Measurements from ENCODE around the gene SH3GL1. TPM values are rescaled to one million over a fixed set of nuclear protein-coding genes. Genes with fewer than 3 reads are reported as not detected.

The SH3GL1 gene
- total and polyA plus RNA-seq, 8 donors, result 25.9 to 34.2 (median 27.6) TPM

GRCh38 chr19:4391701-4392483 is 8.5 kb downstream of the SH3GL1 start:
- peak in 3 of 4 donors; percentile 6 to 16 (median 16) for ATAC-seq
- Histone ChIP-seq H3K27me3 (no peaks in the 10 kb centered on the region), H3K4me3 (no peak overlapping the region), H3K9me3 (no peaks in the 10 kb centered on the region), H3K4me1 (peaks cover 4 to 37% (median 36%) of the 10 kb centered on the region in 3 donors), H3K27ac (peak overlapping the region in 3 of 4 donors; percentile 30 to 38 (median 38)), H3K36me3 (peaks cover 0 to 11% (median 0%) of the 10 kb centered on the region in 3 donors)
- DNase-seq, result no peak
- FAIRE-seq, result no peak
- TF ChIP-seq, protein P1, sequence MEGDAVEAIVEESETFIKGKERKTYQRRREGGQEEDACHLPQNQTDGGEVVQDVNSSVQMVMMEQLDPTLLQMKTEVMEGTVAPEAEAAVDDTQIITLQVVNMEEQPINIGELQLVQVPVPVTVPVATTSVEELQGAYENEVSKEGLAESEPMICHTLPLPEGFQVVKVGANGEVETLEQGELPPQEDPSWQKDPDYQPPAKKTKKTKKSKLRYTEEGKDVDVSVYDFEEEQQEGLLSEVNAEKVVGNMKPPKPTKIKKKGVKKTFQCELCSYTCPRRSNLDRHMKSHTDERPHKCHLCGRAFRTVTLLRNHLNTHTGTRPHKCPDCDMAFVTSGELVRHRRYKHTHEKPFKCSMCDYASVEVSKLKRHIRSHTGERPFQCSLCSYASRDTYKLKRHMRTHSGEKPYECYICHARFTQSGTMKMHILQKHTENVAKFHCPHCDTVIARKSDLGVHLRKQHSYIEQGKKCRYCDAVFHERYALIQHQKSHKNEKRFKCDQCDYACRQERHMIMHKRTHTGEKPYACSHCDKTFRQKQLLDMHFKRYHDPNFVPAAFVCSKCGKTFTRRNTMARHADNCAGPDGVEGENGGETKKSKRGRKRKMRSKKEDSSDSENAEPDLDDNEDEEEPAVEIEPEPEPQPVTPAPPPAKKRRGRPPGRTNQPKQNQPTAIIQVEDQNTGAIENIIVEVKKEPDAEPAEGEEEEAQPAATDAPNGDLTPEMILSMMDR (IDR thresholded peaks at IDR 0.05), result no peak
- intact Hi-C loops (cut with DNase I), result no loop called here
- WGBS, 2 donors, result 48 to 50% methylated on average over 20 of the region's 20 CpGs

- Histone ChIP-seq H3K27me3 (no peaks in the 10 kb centered on the region), H3K9me3 (no peaks in the 10 kb centered on the region), H3K27ac (peak overlapping the region; percentile 7 to 38 (median 34)), H3K36me3 (peaks cover 0 to 11% (median 0%) of the 10 kb centered on the region in 3 donors), H3K4me3 (no peak overlapping the region), H3K4me1 (peaks cover 4 to 37% (median 36%) of the 10 kb centered on the region in 3 donors)
- no peak for DNase-seq
- no peak for FAIRE-seq
- WGBS, 2 donors, result 51 to 54% methylated on average over 9 of the region's 9 CpGs
- intact Hi-C loops (cut with DNase I), result no loop called here
- TF ChIP-seq, protein P1 (IDR thresholded peaks at IDR 0.05), result no peak
- ATAC-seq, result no peak
Measured at GRCh38 chr19:4391306-4391693, 9.0 kb downstream of the SH3GL1 start.

GRCh38 chr19:4390567-4391305 is 9.6 kb downstream of the SH3GL1 start:
- TF ChIP-seq, protein P1 (IDR thresholded peaks at IDR 0.05), result no peak
- Histone ChIP-seq H3K4me3 (no peak overlapping the region), H3K27me3 (no peaks in the 10 kb centered on the region), H3K9me3 (no peaks in the 10 kb centered on the region), H3K27ac (peak overlapping the region; percentile 7 to 49 (median 34)), H3K4me1 (peaks cover 4 to 37% (median 36%) of the 10 kb centered on the region in 3 donors), H3K36me3 (peaks cover 0 to 10% (median 0%) of the 10 kb centered on the region in 3 donors)
- ATAC-seq, result peak; percentile 24 to 38 (median 30)
- no peak for FAIRE-seq
- 23 to 34% methylated on average over 21 of the region's 21 CpGs for WGBS, 2 donors
- intact Hi-C loops (cut with DNase I), result no loop called here
- no peak for DNase-seq

DNA sequence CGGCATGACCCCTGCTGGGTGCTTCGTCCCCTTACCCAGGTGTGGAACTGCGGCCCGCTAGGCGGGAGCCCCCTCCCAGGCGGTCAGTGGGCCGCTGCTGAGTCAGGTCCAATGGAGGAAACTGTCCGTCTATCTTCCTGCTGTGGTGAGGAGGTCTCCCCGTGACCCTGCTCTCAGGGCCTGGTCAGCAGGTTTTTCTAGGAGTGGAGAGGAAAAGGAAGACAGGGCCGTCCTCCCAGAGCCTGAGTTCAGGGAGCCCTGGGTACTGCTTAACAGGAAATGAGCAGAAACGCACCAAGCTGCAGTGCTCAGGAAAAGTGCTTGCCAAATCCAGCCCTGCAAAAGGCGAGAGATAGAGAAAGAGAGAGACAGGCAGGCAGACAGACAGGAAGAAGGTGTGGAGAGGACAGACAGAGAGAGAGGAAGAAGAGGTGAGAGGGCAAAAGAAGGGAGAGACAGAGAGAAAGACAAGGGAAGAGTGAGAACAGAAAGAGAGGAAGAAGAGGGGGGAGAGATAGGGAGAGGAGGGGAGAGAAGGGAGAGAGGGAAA is 10.3 kb downstream of the SH3GL1 start:
- intact Hi-C loops (cut with DNase I), result no loop called here

More for the DNA sequence above, 10.3 kb downstream of the SH3GL1 start:
- FAIRE-seq (no peak), ATAC-seq (peak in 3 of 4 donors; percentile 13 to 50 (median 48)), DNase-seq (peak in 2 of 6 donors; percentile 9 to 23)
- TF ChIP-seq, protein P1 (IDR thresholded peaks at IDR 0.05), result no peak
- no peaks in the 10 kb centered on the region for H3K9me3 ChIP-seq
- H3K4me3 ChIP-seq, result no peak overlapping the region
- peak overlapping the region in 3 of 4 donors; percentile 30 to 49 (median 38) for H3K27ac ChIP-seq
- H3K36me3 ChIP-seq, result peaks cover 0 to 4% (median 0%) of the 10 kb centered on the region in 3 donors
- 68 to 74% methylated on average over 12 of the region's 12 CpGs for WGBS, 2 donors
- H3K4me1 ChIP-seq, result peaks cover 4 to 37% (median 36%) of the 10 kb centered on the region in 3 donors
- H3K27me3 ChIP-seq, result no peaks in the 10 kb centered on the region

Data from pancreas (tissue), 10 donors.